Body of pancreas (tissue), 4 donors: ENCODE measurements around the gene ZFYVE9. TPM values are rescaled to one million over a fixed set of nuclear protein-coding genes. Genes with fewer than 3 reads are reported as not detected.

ENCODE experiments used
- ATAC-seq: fragments of 150-250 bp; one replicate; pipeline ENCODE4 v1.9.1; 2016
- DNase-seq, 4 donors: peaks; one replicate each; pipeline ENCODE4 v3.0.0-alpha.2; 2019
- H3K27ac ChIP-seq, 4 donors: fragments of 200-600 bp; sonication (generic); 1 replicate in 3 of 4; 2 replicates in 1 of 4; pipeline versions ENCODE4 v1.5.1 to v1.6.1; 2016 to 2019; ENCODE audit warnings: mild to moderate bottlenecking in 1 of 4, mixed read lengths in 1 of 4, moderate library complexity in 1 of 4
- H3K27me3 ChIP-seq, 2 donors: fragments of 200-600 bp; sonication (generic); one replicate each; pipeline ENCODE4 v1.6.0; 2016; ENCODE audit warnings: mild to moderate bottlenecking in 1 of 2
- H3K36me3 ChIP-seq, 2 donors: fragments of 200-600 bp; sonication (generic); replicated peaks in 1 of 2; 2 replicates each; pipeline ENCODE4 v1.5.1; 2016; ENCODE audit warnings: low read depth in 2 of 2; ENCODE audit not compliant: insufficient read depth in 1 of 2
- H3K4me1 ChIP-seq: fragments of 200-600 bp; sonication (generic); one replicate; pipeline ENCODE4 v1.6.0; 2016
- H3K4me3 ChIP-seq, 2 donors: fragments of 200-600 bp; sonication (generic); 1 replicate in 1 of 2; 2 replicates in 1 of 2; pipeline ENCODE4 v1.5.1; 2016 to 2019
- H3K9me3 ChIP-seq, 3 donors: fragments of 200-600 bp; sonication (generic); 1 replicate in 2 of 3; 2 replicates in 1 of 3; pipeline ENCODE4 v1.5.1; 2016
- CTCF ChIP-seq, 7 experiments: fragments of 450-650 bp in 4 of 7; fragments of 200-600 bp in 3 of 7; sonication (generic) in 3 of 7; IDR thresholded peaks; one replicate each; pipeline ENCODE4 v1.5.1; 2016 to 2019; ENCODE audit warnings: antibody characterized with exemption in 7 of 7
- POLR2A ChIP-seq, 3 donors: fragments of 450-650 bp; IDR thresholded peaks; one replicate each; pipeline ENCODE4 v1.6.1; 2016; ENCODE audit warnings: antibody characterized with exemption in 3 of 3, mild to moderate bottlenecking in 2 of 3
- WGBS, 2 donors: methylation state at CpG; one replicate each; pipeline ENCODE4 v1.1.5; 2017; 5-methylcytosine and 5-hydroxymethylcytosine counted together
- intact Hi-C: fragments of 100-400 bp; cut with DNase I; formaldehyde crosslinking; loops from one replicate; pipeline ENCODE4 v1.15.1; 2023
- total RNA-seq, 2 donors: library from RNA; depleted of rRNA; stranded (reverse); fragments of >200 nt; gene quantifications; one replicate each; pipeline ENCODE4 v1.1.0, GENCODE V29; 2016

ZFYVE9 gene
- total RNA-seq, 2 donors from 2014 or later: 21.5 to 23.4 TPM

- 35 to 48% methylated on average over 2 of the region's 2 CpGs for WGBS, 2 donors
- intact Hi-C loops: no loop called here
Measured at GRCh38 chr1:52264530-52265115, 122.7 kb downstream of the ZFYVE9 start.

GRCh38 chr1:52266507-52266906 lies 124.6 kb downstream of the ZFYVE9 start:
- Histone ChIP-seq H3K4me3 (no peak overlapping the region), H3K4me1 (peaks cover 6% of the 10 kb centered on the region), H3K9me3 (no peaks in the 10 kb centered on the region), H3K36me3 (no peaks in the 10 kb centered on the region), H3K27ac (no peak overlapping the region), H3K27me3 (no peaks in the 10 kb centered on the region)
- TF ChIP-seq CTCF (IDR thresholded peaks at IDR 0.05) (no peak), POLR2A (IDR thresholded peaks at IDR 0.05) (no peak)
- intact Hi-C loops: no loop called here
- no peak for ATAC-seq
- 81 to 100% methylated on average over 1 of the region's 1 CpG for WGBS, 2 donors
- DNase-seq: no peak

More at GRCh38 chr1:52264530-52265115, 122.7 kb downstream of the ZFYVE9 start:
- H3K36me3 ChIP-seq: no peaks in the 10 kb centered on the region
- TF ChIP-seq CTCF (IDR thresholded peaks at IDR 0.05) (peak in 1 of 7 experiments; percentile 4), POLR2A (IDR thresholded peaks at IDR 0.05) (no peak)
- H3K9me3 ChIP-seq: no peaks in the 10 kb centered on the region
- no peak overlapping the region for H3K4me3 ChIP-seq
- no peak for ATAC-seq
- no peak for DNase-seq
- no peaks in the 10 kb centered on the region for H3K27me3 ChIP-seq
- no peak overlapping the region for H3K27ac ChIP-seq
- peaks cover 6% of the 10 kb centered on the region for H3K4me1 ChIP-seq

- Histone ChIP-seq H3K4me1 (peaks cover under 1% of the 10 kb centered on the region), H3K27ac (no peak overlapping the region), H3K27me3 (no peaks in the 10 kb centered on the region), H3K36me3 (no peaks in the 10 kb centered on the region), H3K9me3 (no peaks in the 10 kb centered on the region), H3K4me3 (no peak overlapping the region)
- intact Hi-C loops: no loop called here
- ATAC-seq (no peak), DNase-seq (peak in 1 of 4 donors; percentile 25)
- TF ChIP-seq POLR2A (IDR thresholded peaks at IDR 0.05) (no peak), CTCF (IDR thresholded peaks at IDR 0.05) (no peak)
- 60 to 72% methylated on average over 3 of the region's 3 CpGs for WGBS, 2 donors
Measured at GRCh38 chr1:52268372-52268771, 126.5 kb downstream of the ZFYVE9 start.

GRCh38 chr1:52281518-52281917 lies 139.6 kb downstream of the ZFYVE9 start:
- ATAC-seq (no peak), DNase-seq (no peak)
- H3K9me3 ChIP-seq: no peaks in the 10 kb centered on the region
- TF ChIP-seq POLR2A (IDR thresholded peaks at IDR 0.05) (no peak), CTCF (IDR thresholded peaks at IDR 0.05) (no peak)
- WGBS, 2 donors: 35 to 40% methylated on average over 2 of the region's 2 CpGs
- no peak overlapping the region for H3K4me3 ChIP-seq
- intact Hi-C loops: no loop called here
- no peaks in the 10 kb centered on the region for H3K27me3 ChIP-seq
- peak overlapping the region in 1 of 4 donors; percentile 46 for H3K27ac ChIP-seq
- peaks cover 4% of the 10 kb centered on the region for H3K4me1 ChIP-seq
- peaks cover 0 to 2% of the 10 kb centered on the region in 2 donors for H3K36me3 ChIP-seq

GRCh38 chr1:52288286-52288685 lies 146.4 kb downstream of the ZFYVE9 start:
- no peak for DNase-seq
- WGBS, 2 donors: 92 to 100% methylated on average over 3 of the region's 3 CpGs
- intact Hi-C loops: no loop called here
- no peaks in the 10 kb centered on the region for H3K36me3 ChIP-seq
- H3K27ac ChIP-seq: no peak overlapping the region
- no peaks in the 10 kb centered on the region for H3K4me1 ChIP-seq
- H3K27me3 ChIP-seq: no peaks in the 10 kb centered on the region
- TF ChIP-seq CTCF (IDR thresholded peaks at IDR 0.05) (no peak), POLR2A (IDR thresholded peaks at IDR 0.05) (no peak)
- H3K9me3 ChIP-seq: no peaks in the 10 kb centered on the region
- no peak for ATAC-seq
- no peak overlapping the region for H3K4me3 ChIP-seq
